HepG2 (cell line): ENCODE measurements around the gene C2CD4A. TPM values are rescaled to one million over a fixed set of nuclear protein-coding genes. Genes with fewer than 3 reads are reported as not detected.

Source experiments
- ATAC-seq: fragments of 200-7000 bp; cut with Tn5 transposase; 3 replicates; pipeline ENCODE4 v1.9.1; 2020; ENCODE audit warnings: mild to moderate bottlenecking, moderate library complexity
- BruUV-seq: library from RNA; stranded (reverse); fragments of 400-500 nt; replicated peaks from 2 replicates; lab custom pipeline; 2021; lab: Mats Ljungman, UMichigan
- CTCF ChIA-PET: fragments of 300-600 bp; formaldehyde crosslinking; extraction: SDS; loops from one replicate; lab custom pipeline; 2021; ENCODE audit warnings: low total read pairs, inconsistent platforms, low intra/inter-chr PET ratio; lab: Yijun Ruan, JAX
- POLR2A ChIA-PET: fragments of 350-600 bp; sonication (Branson Sonifier 250); formaldehyde crosslinking; loops from one replicate; lab custom pipeline; 2020; ENCODE audit warnings: antibody characterized with exemption, inconsistent platforms; lab: Yijun Ruan, JAX
- DNase-seq: peaks from one replicate; pipeline ENCODE4 v3.0.0-alpha.2; 2015; ENCODE audit warnings: low spot score
- FAIRE-seq: peaks from 3 replicates; lab custom pipeline; 2011; peaks lifted over from hg19 to GRCh38; lab: Jason Lieb, UNC
- H2AFZ ChIP-seq: one replicate; pipeline ENCODE4 v1.6.1; 2011; ENCODE audit warnings: low read length, inconsistent platforms
- H3K27ac ChIP-seq: fragments of 300-600 bp; 3 replicates; pipeline ENCODE4 v1.8.0; 2011; ENCODE audit warnings: mixed run types, mild to moderate bottlenecking, mixed read lengths, low read length, inconsistent platforms; ENCODE audit not compliant: insufficient read depth; ENCODE audit errors: extremely low read length
- H3K27me3 ChIP-seq, 2 experiments: fragments of 200-600 bp in 1 of 2; 2 replicates in 1 of 2; 3 replicates in 1 of 2; pipeline versions ENCODE4 v1.6.0 to v1.8.0; 2011; ENCODE audit warnings: low read length in 2 of 2, mild to moderate bottlenecking in 2 of 2, moderate library complexity in 2 of 2, inconsistent platforms in 1 of 2; ENCODE audit not compliant: insufficient read depth in 2 of 2, control insufficient read depth in 1 of 2
- H3K36me3 ChIP-seq, 2 experiments: fragments of 200-600 bp in 1 of 2; replicated peaks in 1 of 2; 2 replicates in 1 of 2; 3 replicates in 1 of 2; pipeline versions ENCODE4 v1.5.1 to v1.8.0; 2011; ENCODE audit warnings: low read length in 2 of 2, inconsistent platforms in 1 of 2; ENCODE audit not compliant: insufficient read depth in 2 of 2, control insufficient read depth in 1 of 2
- H3K4me1 ChIP-seq: 2 replicates; pipeline ENCODE4 v1.5.1; 2012; ENCODE audit warnings: low read length, inconsistent platforms; ENCODE audit not compliant: insufficient read depth
- H3K4me2 ChIP-seq: 2 replicates; pipeline ENCODE4 v1.6.0; 2011; ENCODE audit warnings: low read depth, low read length, inconsistent platforms
- H3K4me3 ChIP-seq, 3 experiments: fragments of 200-600 bp in 1 of 3; sonication (generic), shearing (Covaris generic) in 1 of 3; replicated peaks in 1 of 3; 2 replicates each; pipeline ENCODE4 v1.5.1; 2011 to 2016; ENCODE audit warnings: low read length in 3 of 3, inconsistent platforms in 2 of 3, low read depth in 2 of 3, mild to moderate bottlenecking in 2 of 3, control low read depth in 1 of 3, mixed read lengths in 1 of 3; ENCODE audit not compliant: insufficient read depth in 1 of 3
- H3K79me2 ChIP-seq: one replicate; pipeline ENCODE4 v1.6.1; 2011; ENCODE audit warnings: low read length, inconsistent platforms; ENCODE audit not compliant: insufficient read depth
- H3K9ac ChIP-seq: 2 replicates; pipeline ENCODE4 v1.6.0; 2011; ENCODE audit warnings: mild to moderate bottlenecking, low read depth, low read length, inconsistent platforms; ENCODE audit not compliant: insufficient read depth
- H3K9me3 ChIP-seq: 2 replicates; pipeline ENCODE4 v1.5.1; 2012; ENCODE audit warnings: mild to moderate bottlenecking, low read length
- H4K20me1 ChIP-seq: 2 replicates; pipeline ENCODE4 v1.6.0; 2011; ENCODE audit warnings: inconsistent platforms, mild to moderate bottlenecking, low read length, moderate library complexity; ENCODE audit not compliant: insufficient read depth
- HOMEZ ChIP-seq: IDR thresholded peaks from 2 replicates; pipeline ENCODE4 v1.6.1; 2016; ENCODE audit warnings: low read depth
- NFRKB ChIP-seq: fragments of 450-650 bp; IDR thresholded peaks from 2 replicates; pipeline ENCODE4 v1.6.1; 2017
- PRDM15 ChIP-seq: sonication (generic); formaldehyde crosslinking; IDR thresholded peaks from 2 replicates; pipeline ENCODE4 v1.4.0; 2020; ENCODE audit warnings: missing genetic modification reagents
- RXRB ChIP-seq: IDR thresholded peaks from 2 replicates; pipeline ENCODE4 v1.6.1; 2016; ENCODE audit warnings: borderline replicate concordance, missing genetic modification reagents, missing compliant biosample characterization
- TRAFD1 ChIP-seq: sonication (generic); formaldehyde crosslinking; IDR thresholded peaks from 2 replicates; pipeline ENCODE4 v1.5.1; 2020; ENCODE audit warnings: missing genetic modification reagents, mild to moderate bottlenecking, borderline replicate concordance
- YEATS4 ChIP-seq: sonication (generic); formaldehyde crosslinking; IDR thresholded peaks from 2 replicates; pipeline ENCODE4 v1.4.0; 2020; ENCODE audit warnings: missing genetic modification reagents, borderline replicate concordance
- ZBTB2 ChIP-seq: sonication (generic); formaldehyde crosslinking; IDR thresholded peaks from 2 replicates; pipeline ENCODE4 v1.8.0; 2022; ENCODE audit warnings: low read depth, missing genetic modification reagents
- ZNF260 ChIP-seq: sonication (generic); formaldehyde crosslinking; IDR thresholded peaks from 2 replicates; pipeline ENCODE4 v1.4.0; 2020; ENCODE audit warnings: missing genetic modification reagents, low read depth, mild to moderate bottlenecking, borderline replicate concordance
- WGBS: methylation state at CpG from one replicate; pipeline ENCODE4 v1.1.6; 2017; ENCODE audit warnings: low lambda C conversion rate; 5-methylcytosine and 5-hydroxymethylcytosine counted together
- in situ Hi-C: cut with HindIII; loops from 2 replicates; pipeline ENCODE4 v1.10.0; 2017; ENCODE audit warnings: low pct_unique_long_range_greater_than_20kb; ENCODE audit not compliant: extremely low pct_ligation_motif_present
- intact Hi-C: fragments of 100-400 bp; cut with micrococcal nuclease; formaldehyde crosslinking; loops from one replicate; pipeline ENCODE4 v1.10.0; 2022; ENCODE audit not compliant: unreplicated experiment
- polyA plus RNA-seq, 8 experiments: library from polyadenylated mRNA; depleted of rRNA in 3 of 8; stranded (reverse) in 7 of 8; unstranded in 1 of 8; fragments of >200 nt; fragmentation: Illumina TruSeq in 4 of 8; extraction: Trizol in 4 of 8; gene quantifications; 2 replicates each; pipeline versions ENCODE4 v1.2.1 to v1.2.3, GENCODE V29; 2011 to 2016; ENCODE audit warnings: low read depth in 4 of 8, missing spikeins in 1 of 8, mixed read lengths in 1 of 8; ENCODE audit not compliant: insufficient read depth in 1 of 8
- total RNA-seq, 5 experiments: library from RNA; depleted of rRNA; stranded (reverse); fragments of >200 nt; fragmentation: Illumina TruSeq; extraction: Trizol; gene quantifications; 2 replicates each; pipeline ENCODE4 v1.2.3, GENCODE V29; 2016; ENCODE audit warnings: low read depth in 1 of 5

Gene C2CD4A
- total and polyA plus RNA-seq, 2 of the 13 experiments (the other 11 are each of a cell fraction or from before 2014, with no cell fraction given), result 0.20 TPM; not detected in 1

- TF ChIP-seq TRAFD1 (CRISPR knock-in tag) (no peak), YEATS4 (CRISPR knock-in tag) (no peak), HOMEZ (CRISPR knock-in tag) (no peak)
Observed at GRCh38 chr15:62090988-62091387, 24.2 kb downstream of the C2CD4A start (continued).

- no peak for FAIRE-seq
- Histone ChIP-seq H3K79me2 (no peaks in the 10 kb centered on the region), H3K27ac (no peak overlapping the region), H4K20me1 (no peaks in the 10 kb centered on the region), H2AFZ (no peak overlapping the region), H3K9me3 (no peaks in the 10 kb centered on the region), H3K36me3 (no peaks in the 10 kb centered on the region), H3K4me1 (no peaks in the 10 kb centered on the region), H3K9ac (no peak overlapping the region), H3K4me2 (no peak overlapping the region), H3K27me3 (peaks cover 0 to 16% of the 10 kb centered on the region in 2 experiments; a peak in 1 of 5 replicates), H3K4me3 (no peak overlapping the region)
- ChIA-PET CTCF (no interaction called here), POLR2A (no interaction called here)
- no peak for DNase-seq
- intact Hi-C loops (no loop called here), in situ Hi-C loops (no loop called here)
- ATAC-seq, result no peak
- 7% methylated on average over 5 of the region's 5 CpGs for WGBS
- no TSS peak for BruUV-seq
- TF ChIP-seq ZBTB2 (CRISPR knock-in tag), result no peak
- TF ChIP-seq RXRB (CRISPR knock-in tag), result no peak
- no peak for TF ChIP-seq ZNF260 (CRISPR knock-in tag)
- TF ChIP-seq PRDM15 (CRISPR knock-in tag), result no peak
- no peak for TF ChIP-seq NFRKB
Observed at GRCh38 chr15:62093809-62094208, 27.0 kb downstream of the C2CD4A start.
